C4-2B (cell line): ENCODE data around the gene RNASET2.

Source experiments
- CTCF ChIP-seq: fragments of 450-650 bp; conservative IDR thresholded peaks from 2 replicates; pipeline ENCODE4 v1.5.1; 2017; ENCODE audit warnings: mild to moderate bottlenecking
- ZFX ChIP-seq: fragments of 450-650 bp; IDR thresholded peaks from 2 replicates; pipeline ENCODE4 v1.6.1; 2017

GRCh38 chr6:166898910-166899309 is 57.4 kb downstream of the RNASET2 start:
- TF ChIP-seq CTCF (no peak), ZFX (no peak)
